Measurements from ENCODE around the gene SCP2D1. TPM values are rescaled to one million over a fixed set of nuclear protein-coding genes. Genes with fewer than 3 reads are reported as not detected.
A peak's percentile ranks its signal among the peaks of the same experiment; 100 is the strongest.

SCP2D1 gene
- not detected for total RNA-seq (2013)
- polyA plus RNA-seq (not detected), polyA minus RNA-seq (not detected in 2 replicates), total RNA-seq (0 to 0.12 (median 0) reads per million in 11 experiments)

DNA sequence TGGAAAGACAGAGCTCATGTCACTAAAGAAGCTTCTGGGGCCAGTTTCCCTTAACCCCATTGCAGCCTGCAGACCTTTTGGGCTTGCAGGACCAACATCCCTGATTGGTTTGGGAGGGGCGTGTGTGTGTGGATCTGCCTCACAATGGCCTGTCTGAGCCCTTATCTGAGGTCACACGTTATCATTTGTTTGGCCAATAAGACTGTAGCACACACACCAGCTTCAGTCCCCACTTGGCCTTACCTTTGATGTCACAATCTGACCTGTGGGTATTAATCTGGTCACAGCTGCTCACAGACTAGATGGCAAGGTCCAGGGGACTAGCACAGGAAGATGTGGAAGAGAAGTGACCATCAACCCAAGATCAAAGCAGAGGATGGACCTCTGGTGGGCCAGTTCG lies at the start of gene SCP2D1:
Gene SCP2D1 (plus strand): TSS at position 301 of the 400 bp plus-strand sequence. CDS start 33 bp downstream, at position 334.
- no peak within 1 kb of the TSS for H3K4me3 Mint-ChIP-seq
- H3K27me3 Mint-ChIP-seq (ENCODE audit: low read depth in 3 of 3): peaks cover 2 to 3% (median 2%) of the 10 kb centered on the region in 3 donors
- Histone ChIP-seq H3K27me3 (ENCODE audit: control insufficient read depth in 2 of 2, insufficient read depth in 2 of 2, low read length in 2 of 2) (no peaks in the 10 kb centered on the region), H4K20me1 (ENCODE audit: insufficient read depth, low read length) (no peaks in the 10 kb centered on the region), H3K9me3 (replicated peaks in 1 of 2; ENCODE audit: control insufficient read depth in 1 of 2, insufficient read depth in 1 of 2, low read length in 2 of 2) (no peaks in the 10 kb centered on the region), H3K27ac (ENCODE audit: low read depth in 1 of 2, low read length in 2 of 2) (no peak within 1 kb of the TSS), H3K4me2 (replicated peaks; ENCODE audit: extremely low read depth, low read length, poor library complexity, severe bottlenecking) (no peak within 1 kb of the TSS), H3K4me3 (replicated peaks in 1 of 3; ENCODE audit: low read depth in 2 of 3, low read length in 3 of 3) (no peak within 1 kb of the TSS), H3K36me3 (replicated peaks in 1 of 2; ENCODE audit: control insufficient read depth in 1 of 2, insufficient read depth in 2 of 2, low read length in 2 of 2) (no peaks in the 10 kb centered on the region), H3K9ac (ENCODE audit: insufficient read depth, low read length, poor library complexity, severe bottlenecking) (no peak within 1 kb of the TSS), H2AFZ (ENCODE audit: insufficient read depth, low read depth, low read length, poor library complexity, severe bottlenecking) (no peak within 1 kb of the TSS), H3K79me2 (ENCODE audit: insufficient read depth, low read length) (no peaks in the 10 kb centered on the region), H3K4me1 (ENCODE audit: control insufficient read depth in 1 of 2, insufficient read depth in 2 of 2, low read length in 2 of 2) (no peaks in the 10 kb centered on the region)
- WGBS (ENCODE audit: insufficient coverage): 100% methylated on average over 1 of the region's 3 CpGs
- intact Hi-C loops (cut with micrococcal nuclease): no loop called here
- H3K36me3 Mint-ChIP-seq: no peaks in the 10 kb centered on the region
- peak within 1 kb of the TSS in 1 of 7 donors; percentile 75 for H3K27ac Mint-ChIP-seq
- TF ChIP-seq, protein P1, sequence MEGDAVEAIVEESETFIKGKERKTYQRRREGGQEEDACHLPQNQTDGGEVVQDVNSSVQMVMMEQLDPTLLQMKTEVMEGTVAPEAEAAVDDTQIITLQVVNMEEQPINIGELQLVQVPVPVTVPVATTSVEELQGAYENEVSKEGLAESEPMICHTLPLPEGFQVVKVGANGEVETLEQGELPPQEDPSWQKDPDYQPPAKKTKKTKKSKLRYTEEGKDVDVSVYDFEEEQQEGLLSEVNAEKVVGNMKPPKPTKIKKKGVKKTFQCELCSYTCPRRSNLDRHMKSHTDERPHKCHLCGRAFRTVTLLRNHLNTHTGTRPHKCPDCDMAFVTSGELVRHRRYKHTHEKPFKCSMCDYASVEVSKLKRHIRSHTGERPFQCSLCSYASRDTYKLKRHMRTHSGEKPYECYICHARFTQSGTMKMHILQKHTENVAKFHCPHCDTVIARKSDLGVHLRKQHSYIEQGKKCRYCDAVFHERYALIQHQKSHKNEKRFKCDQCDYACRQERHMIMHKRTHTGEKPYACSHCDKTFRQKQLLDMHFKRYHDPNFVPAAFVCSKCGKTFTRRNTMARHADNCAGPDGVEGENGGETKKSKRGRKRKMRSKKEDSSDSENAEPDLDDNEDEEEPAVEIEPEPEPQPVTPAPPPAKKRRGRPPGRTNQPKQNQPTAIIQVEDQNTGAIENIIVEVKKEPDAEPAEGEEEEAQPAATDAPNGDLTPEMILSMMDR (IDR thresholded peaks at IDR 0.05): no peak
- no peaks in the 10 kb centered on the region for H3K9me3 Mint-ChIP-seq
- H3K4me1 Mint-ChIP-seq: no peaks in the 10 kb centered on the region
- DNase-seq: no peak

DNA sequence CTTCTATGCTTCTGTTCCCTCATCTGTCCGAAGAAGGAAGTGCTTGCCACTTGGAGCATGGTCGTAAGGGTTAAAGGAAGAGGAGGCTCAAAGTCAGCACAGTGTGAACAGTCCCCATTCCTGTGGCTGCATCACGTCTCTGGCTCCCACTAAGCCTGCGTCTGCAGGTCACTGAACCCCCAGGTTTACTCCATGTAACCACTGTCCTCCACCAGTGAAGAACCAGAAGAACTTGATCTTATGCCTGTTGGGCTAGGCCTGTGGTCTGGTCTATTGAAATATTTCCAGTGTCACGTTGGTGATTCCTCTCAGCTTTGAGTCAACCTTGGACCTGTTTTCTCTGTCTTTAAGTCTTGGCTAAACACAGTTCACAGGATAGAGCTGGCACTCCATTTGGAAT lies 45.9 kb upstream of the SCP2D1 start:
- Mint-ChIP-seq H3K36me3 (peaks cover 3 to 12% of the 10 kb centered on the region in 2 donors), H3K27ac (no peak overlapping the region), H3K4me3 (no peak overlapping the region), H3K27me3 (ENCODE audit: low read depth in 3 of 3) (peaks cover 0 to 1% (median 0%) of the 10 kb centered on the region in 3 donors), H3K9me3 (peaks cover 0 to 1% (median 0%) of the 10 kb centered on the region in 7 donors), H3K4me1 (peaks cover 5% of the 10 kb centered on the region)
- Histone ChIP-seq H3K27me3 (ENCODE audit: control insufficient read depth in 2 of 2, insufficient read depth in 2 of 2, low read length in 2 of 2) (no peaks in the 10 kb centered on the region), H3K9me3 (replicated peaks in 1 of 2; ENCODE audit: control insufficient read depth in 1 of 2, insufficient read depth in 1 of 2, low read length in 2 of 2) (no peaks in the 10 kb centered on the region), H3K27ac (ENCODE audit: low read depth in 1 of 2, low read length in 2 of 2) (no peak overlapping the region), H3K4me3 (replicated peaks in 1 of 3; ENCODE audit: low read depth in 2 of 3, low read length in 3 of 3) (no peak overlapping the region), H3K4me2 (replicated peaks; ENCODE audit: extremely low read depth, low read length, poor library complexity, severe bottlenecking) (no peak overlapping the region), H3K9ac (ENCODE audit: insufficient read depth, low read length, poor library complexity, severe bottlenecking) (no peak overlapping the region), H2AFZ (ENCODE audit: insufficient read depth, low read depth, low read length, poor library complexity, severe bottlenecking) (no peak overlapping the region), H3K36me3 (replicated peaks in 1 of 2; ENCODE audit: control insufficient read depth in 1 of 2, insufficient read depth in 2 of 2, low read length in 2 of 2) (peaks cover 0 to 4% of the 10 kb centered on the region in 2 donors), H3K4me1 (ENCODE audit: control insufficient read depth in 1 of 2, insufficient read depth in 2 of 2, low read length in 2 of 2) (no peaks in the 10 kb centered on the region), H3K79me2 (ENCODE audit: insufficient read depth, low read length) (no peaks in the 10 kb centered on the region), H4K20me1 (ENCODE audit: insufficient read depth, low read length) (no peaks in the 10 kb centered on the region)
- TF ChIP-seq, protein P1 (IDR thresholded peaks at IDR 0.05): no peak
- DNase-seq: no peak
- 31% methylated on average over 3 of the region's 5 CpGs for WGBS (ENCODE audit: insufficient coverage)
- intact Hi-C loops (cut with micrococcal nuclease): no loop called here

Data from CD14-positive monocyte (primary cell).